Mesendoderm (in vitro differentiated cells): Measurements from ENCODE around the gene AJM1.
"Not testable (repeated sequence)": the region's sequence is repeated elsewhere in the genome, so short reads cannot be mapped to it uniquely, and the experiment has no call there.

Source experiments
- DNase-seq: peaks from one replicate; pipeline ENCODE4 v3.0.0; 2013
- H2AK5ac ChIP-seq: 2 replicates; pipeline ENCODE4 v1.6.1; 2013; ENCODE audit warnings: low read length, inconsistent platforms
- H2BK120ac ChIP-seq: 2 replicates; pipeline ENCODE4 v1.6.1; 2013; ENCODE audit warnings: low read depth, mild to moderate bottlenecking, low read length, moderate library complexity, mixed read lengths
- H2BK15ac ChIP-seq: replicated peaks from 2 replicates; pipeline ENCODE4 v1.6.1; 2013; ENCODE audit warnings: low read depth, mild to moderate bottlenecking, moderate library complexity
- H2BK5ac ChIP-seq: 2 replicates; pipeline ENCODE4 v1.6.1; 2013; ENCODE audit warnings: low read length, inconsistent platforms
- H3K18ac ChIP-seq: 2 replicates; pipeline ENCODE4 v1.6.1; 2013; ENCODE audit warnings: mild to moderate bottlenecking, low read length, mixed read lengths
- H3K23ac ChIP-seq: one replicate; pipeline ENCODE4 v1.6.1; 2013; ENCODE audit warnings: low read length
- H3K27ac ChIP-seq: 2 replicates; pipeline ENCODE4 v1.5.1; 2013; ENCODE audit warnings: low read depth, mild to moderate bottlenecking, inconsistent platforms, low read length, moderate library complexity
- H3K27me3 ChIP-seq: 2 replicates; pipeline ENCODE4 v1.6.1; 2013; ENCODE audit warnings: low read length, control low read depth, mild to moderate bottlenecking, inconsistent platforms; ENCODE audit not compliant: insufficient read depth, poor library complexity
- H3K36me3 ChIP-seq: 2 replicates; pipeline ENCODE4 v1.6.1; 2013; ENCODE audit warnings: low read length, inconsistent platforms; ENCODE audit not compliant: control insufficient read depth, insufficient read depth
- H3K4ac ChIP-seq: one replicate; pipeline ENCODE4 v1.6.1; 2013; ENCODE audit warnings: low read depth, mild to moderate bottlenecking, low read length, moderate library complexity
- H3K4me1 ChIP-seq: 2 replicates; pipeline ENCODE4 v1.6.1; 2013; ENCODE audit warnings: low read depth, low read length, inconsistent platforms; ENCODE audit not compliant: control insufficient read depth
- H3K4me2 ChIP-seq: 2 replicates; pipeline ENCODE4 v1.6.1; 2013; ENCODE audit warnings: low read length
- H3K4me3 ChIP-seq: 2 replicates; pipeline ENCODE4 v1.5.1; 2013; ENCODE audit warnings: mild to moderate bottlenecking, low read length
- H3K56ac ChIP-seq: one replicate; pipeline ENCODE4 v1.6.1; 2013; ENCODE audit warnings: low read length
- H3K79me1 ChIP-seq: 2 replicates; pipeline ENCODE4 v1.6.1; 2013; ENCODE audit warnings: low read length, inconsistent platforms
- H3K79me2 ChIP-seq: 2 replicates; pipeline ENCODE4 v1.6.1; 2013; ENCODE audit warnings: mild to moderate bottlenecking, low read length; ENCODE audit not compliant: control insufficient read depth, insufficient read depth
- H3K9ac ChIP-seq: 2 replicates; pipeline ENCODE4 v1.6.1; 2013; ENCODE audit warnings: low read length, inconsistent platforms
- H4K5ac ChIP-seq: one replicate; pipeline ENCODE4 v1.6.1; 2013; ENCODE audit warnings: low read length
- H4K8ac ChIP-seq: one replicate; pipeline ENCODE4 v1.6.1; 2013; ENCODE audit warnings: low read depth, mild to moderate bottlenecking, control low read depth, low read length, moderate library complexity
- WGBS: extraction: QIAGEN DNeasy Blood & Tissue Kit; methylation state at CpG from one replicate; pipeline ENCODE4 v1.1.7; 2013; ENCODE audit warnings: low lambda C conversion rate, missing lambda C conversion rate; ENCODE audit not compliant: insufficient coverage; ENCODE audit errors: extremely low coverage; 5-methylcytosine and 5-hydroxymethylcytosine counted together

AJM1 gene

GRCh38 chr9:136875155-136875554 is 32.9 kb downstream of the AJM1 start:
- DNase-seq: no peak
- no peak overlapping the region for H3K23ac ChIP-seq
- H3K4me2 ChIP-seq: no peak overlapping the region
- H2AK5ac ChIP-seq: no peak overlapping the region
- H3K18ac ChIP-seq: no peak overlapping the region
- H3K4ac ChIP-seq: no peak overlapping the region
- H3K36me3 ChIP-seq: no peaks in the 10 kb centered on the region
- no peak overlapping the region for H3K56ac ChIP-seq
- H2BK5ac ChIP-seq: no peak overlapping the region
- WGBS: no CpG with 5 or more reads among the region's 6 CpGs
- H3K79me2 ChIP-seq: no peaks in the 10 kb centered on the region
- H2BK15ac ChIP-seq: no peak overlapping the region
- no peaks in the 10 kb centered on the region for H3K27me3 ChIP-seq
- H2BK120ac ChIP-seq: no peak overlapping the region
- H3K4me3 ChIP-seq: no peak overlapping the region
- H3K79me1 ChIP-seq: no peaks in the 10 kb centered on the region
- H4K5ac ChIP-seq: no peak overlapping the region
- H4K8ac ChIP-seq: no peak overlapping the region
- H3K27ac ChIP-seq: no peak overlapping the region
- H3K9ac ChIP-seq: no peak overlapping the region
- H3K4me1 ChIP-seq: no peaks in the 10 kb centered on the region

- no peak overlapping the region for H4K5ac ChIP-seq
- no peak overlapping the region for H3K9ac ChIP-seq
- WGBS: no CpG with 5 or more reads among the region's 5 CpGs
- no peak overlapping the region for H3K4ac ChIP-seq
- no peak overlapping the region for H3K27ac ChIP-seq
- no peak overlapping the region for H4K8ac ChIP-seq
- H2BK5ac ChIP-seq: no peak overlapping the region
- DNase-seq: no peak
- H3K23ac ChIP-seq: no peak overlapping the region
- no peaks in the 10 kb centered on the region for H3K79me2 ChIP-seq
- no peak overlapping the region for H2AK5ac ChIP-seq
- no peak overlapping the region for H2BK120ac ChIP-seq
- H3K36me3 ChIP-seq: no peaks in the 10 kb centered on the region
- H3K4me3 ChIP-seq: no peak overlapping the region
- no peaks in the 10 kb centered on the region for H3K4me1 ChIP-seq
- H3K56ac ChIP-seq: no peak overlapping the region
- no peak overlapping the region for H3K4me2 ChIP-seq
- no peak overlapping the region for H2BK15ac ChIP-seq
- H3K79me1 ChIP-seq: no peaks in the 10 kb centered on the region
- H3K18ac ChIP-seq: no peak overlapping the region
- H3K27me3 ChIP-seq: no peaks in the 10 kb centered on the region
These were observed 34.2 kb downstream of the AJM1 start for GRCh38 chr9:136876476-136876875.

- WGBS: no CpG with 5 or more reads among the region's 11 CpGs
- H3K27ac ChIP-seq: no peak overlapping the region
These were observed 38.4 kb downstream of the AJM1 start for GRCh38 chr9:136880651-136881050.

GRCh38 chr9:136881691-136882108 is 39.4 kb downstream of the AJM1 start:
- Histone ChIP-seq H3K56ac (peak overlapping the region; percentile 15), H4K8ac (no peak overlapping the region), H3K4me2 (no peak overlapping the region), H3K4me3 (no peak overlapping the region), H2BK15ac (no peak overlapping the region), H4K5ac (no peak overlapping the region), H3K27ac (no peak overlapping the region), H2BK120ac (no peak overlapping the region), H3K4me1 (no peaks in the 10 kb centered on the region), H3K27me3 (no peaks in the 10 kb centered on the region), H3K18ac (no peak overlapping the region), H3K79me1 (no peaks in the 10 kb centered on the region), H3K36me3 (no peaks in the 10 kb centered on the region), H2BK5ac (no peak overlapping the region), H3K4ac (no peak overlapping the region), H3K23ac (no peak overlapping the region), H2AK5ac (no peak overlapping the region), H3K9ac (no peak overlapping the region), H3K79me2 (peaks cover under 1% of the 10 kb centered on the region)
- no CpG with 5 or more reads among the region's 9 CpGs for WGBS
- DNase-seq: peak; percentile 25

More at GRCh38 chr9:136880651-136881050, 38.4 kb downstream of the AJM1 start:
- Histone ChIP-seq H3K18ac (no peak overlapping the region), H3K79me2 (no peaks in the 10 kb centered on the region), H2BK15ac (no peak overlapping the region), H3K27me3 (no peaks in the 10 kb centered on the region), H2AK5ac (no peak overlapping the region), H3K4me2 (no peak overlapping the region), H3K9ac (no peak overlapping the region), H2BK120ac (no peak overlapping the region), H4K8ac (no peak overlapping the region), H3K4me3 (no peak overlapping the region), H3K36me3 (no peaks in the 10 kb centered on the region), H2BK5ac (no peak overlapping the region), H3K23ac (no peak overlapping the region), H4K5ac (no peak overlapping the region), H3K4ac (no peak overlapping the region), H3K79me1 (no peaks in the 10 kb centered on the region), H3K56ac (no peak overlapping the region), H3K4me1 (no peaks in the 10 kb centered on the region)
- DNase-seq: no peak

- no peak overlapping the region for H3K4me3 ChIP-seq
- peak; percentile 63 for DNase-seq
- H3K79me1 ChIP-seq: peaks cover 2% of the 10 kb centered on the region
- no CpG with 5 or more reads among the region's 19 CpGs for WGBS
- H4K5ac ChIP-seq: no peak overlapping the region
- H3K36me3 ChIP-seq: no peaks in the 10 kb centered on the region
- no peaks in the 10 kb centered on the region for H3K4me1 ChIP-seq
- no peak overlapping the region for H2AK5ac ChIP-seq
- no peaks in the 10 kb centered on the region for H3K27me3 ChIP-seq
- H2BK15ac ChIP-seq: no peak overlapping the region
- no peak overlapping the region for H4K8ac ChIP-seq
- H3K56ac ChIP-seq: peak overlapping the region; percentile 15
- no peak overlapping the region for H3K9ac ChIP-seq
- H3K4me2 ChIP-seq: no peak overlapping the region
- H3K23ac ChIP-seq: no peak overlapping the region
- peaks cover 6% of the 10 kb centered on the region for H3K79me2 ChIP-seq
- H3K27ac ChIP-seq: no peak overlapping the region
- no peak overlapping the region for H3K4ac ChIP-seq
- H3K18ac ChIP-seq: no peak overlapping the region
- H2BK120ac ChIP-seq: no peak overlapping the region
- no peak overlapping the region for H2BK5ac ChIP-seq
These were observed 40.0 kb downstream of the AJM1 start for GRCh38 chr9:136882109-136882946.

- not testable (repeated sequence) for H3K23ac ChIP-seq, H3K27ac ChIP-seq
- no CpG with 5 or more reads among the region's 9 CpGs for WGBS
These were observed 40.6 kb downstream of the AJM1 start for GRCh38 chr9:136882947-136883283.

More at GRCh38 chr9:136882947-136883283, 40.6 kb downstream of the AJM1 start:
- H2AK5ac ChIP-seq, H3K9ac ChIP-seq, H3K4me3 ChIP-seq, H3K4ac ChIP-seq, H4K5ac ChIP-seq, H3K79me2 ChIP-seq, H2BK5ac ChIP-seq, H3K56ac ChIP-seq, H3K4me1 ChIP-seq, H3K4me2 ChIP-seq, H2BK15ac ChIP-seq, DNase-seq, H3K18ac ChIP-seq, H2BK120ac ChIP-seq, H3K79me1 ChIP-seq, H3K27me3 ChIP-seq, H3K36me3 ChIP-seq, H4K8ac ChIP-seq: not testable (repeated sequence)
